Heart left ventricle (tissue), 13 donors: ENCODE measurements around the gene KANSL2.

Experiments used
- POLR2A ChIP-seq, 2 donors: fragments of 450-650 bp; IDR thresholded peaks; one replicate each; pipeline ENCODE4 v1.6.1; 2017; ENCODE audit warnings: antibody characterized with exemption in 2 of 2, mild to moderate bottlenecking in 2 of 2, moderate library complexity in 2 of 2
- TF ChIP-seq, protein P1 (sequence below), 12 donors: fragments of 200-600 bp; sonication (generic) in 4 of 12; IDR thresholded peaks; one replicate each; pipeline versions ENCODE4 v1.5.0 to v1.8.0; 2018 to 2022; ENCODE audit warnings: antibody characterized with exemption in 12 of 12, mild to moderate bottlenecking in 5 of 12
- donor health status: ischemic (EF 13 %, LVEDD 7.1; RV severe dilation, severe dysfunction).
- donor health status: DM: no; HTN: yes; CAD: no.
- donor health status: DM: no; HTN: no; CAD: no.
- donor health status: ischemic (EF 25% LVEDD 6.9; RV normal size, moderate dysfunction).
- donor health status: ischemic (EF 25% LVEDD 5.7; RV mildly dilated, moderate dysfunction).
- donor health status: ischemic (EF 35%, LVEDD 5.7; RV mildly dilated, moderate dysfunction).
- donor health status: nonischemic (EF 11% LVEDD 7.7; RV severe dilation, severe dysfunction).
- donor health status: DM: yes; HTN: yes; CAD: no.
- donor health status: PGD.
- donor health status: ischemic (EF 29% LVEDD 5.4; RV normal size, mild dysfunction).
- donor health status: nonischemic (EF 23%, LVEDD 6.1; RV moderate dilation, normal function).

- TF ChIP-seq, protein P1, sequence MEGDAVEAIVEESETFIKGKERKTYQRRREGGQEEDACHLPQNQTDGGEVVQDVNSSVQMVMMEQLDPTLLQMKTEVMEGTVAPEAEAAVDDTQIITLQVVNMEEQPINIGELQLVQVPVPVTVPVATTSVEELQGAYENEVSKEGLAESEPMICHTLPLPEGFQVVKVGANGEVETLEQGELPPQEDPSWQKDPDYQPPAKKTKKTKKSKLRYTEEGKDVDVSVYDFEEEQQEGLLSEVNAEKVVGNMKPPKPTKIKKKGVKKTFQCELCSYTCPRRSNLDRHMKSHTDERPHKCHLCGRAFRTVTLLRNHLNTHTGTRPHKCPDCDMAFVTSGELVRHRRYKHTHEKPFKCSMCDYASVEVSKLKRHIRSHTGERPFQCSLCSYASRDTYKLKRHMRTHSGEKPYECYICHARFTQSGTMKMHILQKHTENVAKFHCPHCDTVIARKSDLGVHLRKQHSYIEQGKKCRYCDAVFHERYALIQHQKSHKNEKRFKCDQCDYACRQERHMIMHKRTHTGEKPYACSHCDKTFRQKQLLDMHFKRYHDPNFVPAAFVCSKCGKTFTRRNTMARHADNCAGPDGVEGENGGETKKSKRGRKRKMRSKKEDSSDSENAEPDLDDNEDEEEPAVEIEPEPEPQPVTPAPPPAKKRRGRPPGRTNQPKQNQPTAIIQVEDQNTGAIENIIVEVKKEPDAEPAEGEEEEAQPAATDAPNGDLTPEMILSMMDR (IDR thresholded peaks at IDR 0.05), result no peak
- no peak for TF ChIP-seq POLR2A (IDR thresholded peaks at IDR 0.05)
Observed at GRCh38 chr12:48690990-48691389, 9.0 kb upstream of the KANSL2 start.
